Breast epithelium (tissue), 3 donors: ENCODE data around the gene PPOX.

Experiments
- POLR2A ChIP-seq: fragments of 450-650 bp; IDR thresholded peaks from one replicate; pipeline ENCODE4 v1.6.1; 2016; ENCODE audit warnings: antibody characterized with exemption, mild to moderate bottlenecking, moderate library complexity
- POLR2AphosphoS5 ChIP-seq, 3 donors: sonication (generic); formaldehyde crosslinking; IDR thresholded peaks; one replicate each; pipeline ENCODE4 v1.6.1; 2017; ENCODE audit warnings: antibody characterized with exemption in 3 of 3
- TF ChIP-seq, protein P1 (sequence below), 3 donors: fragments of 450-650 bp; IDR thresholded peaks; one replicate each; pipeline ENCODE4 v1.5.1; 2016 to 2017; ENCODE audit warnings: antibody characterized with exemption in 3 of 3, mild to moderate bottlenecking in 3 of 3, moderate library complexity in 3 of 3

DNA sequence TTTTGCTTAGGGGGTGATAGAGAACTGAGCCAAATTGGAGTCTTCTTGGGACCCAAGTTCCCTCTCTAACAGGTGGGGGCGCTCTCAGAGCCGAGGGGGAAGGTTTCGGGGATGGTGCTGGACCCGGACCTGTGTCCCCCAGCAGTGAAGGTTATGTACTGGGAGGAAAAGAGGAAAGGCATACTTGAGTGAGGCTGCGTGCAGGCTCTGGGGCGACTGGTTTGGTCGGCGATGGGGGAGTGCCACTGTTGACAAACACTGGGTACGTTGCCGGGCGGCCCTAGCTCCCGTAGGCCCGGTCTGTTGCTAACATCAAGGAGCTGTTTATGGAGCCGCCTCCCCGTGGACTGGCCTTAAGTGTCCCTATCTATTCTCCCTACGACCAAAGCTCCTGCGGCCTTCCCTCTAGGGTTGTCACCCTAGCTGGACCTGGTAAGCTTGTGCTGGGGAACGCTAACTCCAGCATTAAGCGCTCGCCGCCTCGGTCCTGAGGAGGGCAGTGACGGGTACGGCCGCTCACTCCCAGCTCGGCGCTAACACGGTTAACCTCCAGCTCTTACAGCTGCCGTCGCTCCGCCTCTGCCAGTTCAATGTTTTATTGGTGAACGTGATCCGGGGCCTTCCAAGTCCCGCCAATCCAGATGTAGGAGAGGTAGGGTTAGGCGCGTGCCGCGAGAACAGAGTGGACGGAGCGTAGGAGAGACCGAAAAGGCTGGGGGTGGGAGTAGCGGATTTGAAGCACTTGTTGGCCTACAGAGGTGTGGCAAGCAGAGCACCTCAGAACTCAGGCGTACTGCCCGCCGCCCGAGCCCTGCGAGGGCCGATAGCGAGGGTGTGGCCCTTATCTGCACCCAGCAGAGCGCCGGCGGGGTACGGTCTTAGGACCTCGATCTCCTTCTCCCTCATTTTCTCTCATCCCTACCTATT lies at the start of gene PPOX:
- TF ChIP-seq, protein P1, sequence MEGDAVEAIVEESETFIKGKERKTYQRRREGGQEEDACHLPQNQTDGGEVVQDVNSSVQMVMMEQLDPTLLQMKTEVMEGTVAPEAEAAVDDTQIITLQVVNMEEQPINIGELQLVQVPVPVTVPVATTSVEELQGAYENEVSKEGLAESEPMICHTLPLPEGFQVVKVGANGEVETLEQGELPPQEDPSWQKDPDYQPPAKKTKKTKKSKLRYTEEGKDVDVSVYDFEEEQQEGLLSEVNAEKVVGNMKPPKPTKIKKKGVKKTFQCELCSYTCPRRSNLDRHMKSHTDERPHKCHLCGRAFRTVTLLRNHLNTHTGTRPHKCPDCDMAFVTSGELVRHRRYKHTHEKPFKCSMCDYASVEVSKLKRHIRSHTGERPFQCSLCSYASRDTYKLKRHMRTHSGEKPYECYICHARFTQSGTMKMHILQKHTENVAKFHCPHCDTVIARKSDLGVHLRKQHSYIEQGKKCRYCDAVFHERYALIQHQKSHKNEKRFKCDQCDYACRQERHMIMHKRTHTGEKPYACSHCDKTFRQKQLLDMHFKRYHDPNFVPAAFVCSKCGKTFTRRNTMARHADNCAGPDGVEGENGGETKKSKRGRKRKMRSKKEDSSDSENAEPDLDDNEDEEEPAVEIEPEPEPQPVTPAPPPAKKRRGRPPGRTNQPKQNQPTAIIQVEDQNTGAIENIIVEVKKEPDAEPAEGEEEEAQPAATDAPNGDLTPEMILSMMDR (IDR thresholded peaks at IDR 0.05), result peak; percentile 9 to 33 (median 31)
- TF ChIP-seq POLR2AphosphoS5 (IDR thresholded peaks at IDR 0.05), result peak; percentile 73 to 90 (median 85)
- peak; percentile 32 for TF ChIP-seq POLR2A
